ENCODE measurements around the gene TUBG2. TPM values are rescaled to one million over a fixed set of nuclear protein-coding genes. Genes with fewer than 3 reads are reported as not detected.

The TUBG2 gene
- total and polyA plus RNA-seq, 10 of the 15 experiments (the other 5 are each of a cell fraction or from before 2014, with no cell fraction given) = 1.2 to 12.5 (median 8.9) TPM

GRCh38 chr17:42691021-42691545 lies 32.0 kb downstream of the TUBG2 start:
- Histone ChIP-seq H3K4me2 (ENCODE audit: control insufficient read depth, insufficient read depth) (no peak overlapping the region), H3K36me3 (ENCODE audit: control insufficient read depth in 2 of 2, insufficient read depth in 2 of 2, low read length in 1 of 2) (peaks cover 16 to 36% of the 10 kb centered on the region in 2 experiments), H3K9ac (ENCODE audit: control insufficient read depth, insufficient read depth, low read length) (no peak overlapping the region), H4K20me1 (ENCODE audit: control insufficient read depth, insufficient read depth) (no peaks in the 10 kb centered on the region), H3K9me3 (replicated peaks; ENCODE audit: control insufficient read depth, insufficient read depth, low read length) (no peaks in the 10 kb centered on the region), H3K27ac (ENCODE audit: control insufficient read depth, insufficient read depth) (no peak overlapping the region), H3K27me3 (replicated peaks in 1 of 2; ENCODE audit: control insufficient read depth in 2 of 2, insufficient read depth in 2 of 2, low read length in 1 of 2) (no peaks in the 10 kb centered on the region), H3K4me3 (no peak overlapping the region), H3K79me2 (ENCODE audit: control insufficient read depth, insufficient read depth, low read length) (no peaks in the 10 kb centered on the region), H2AFZ (ENCODE audit: control insufficient read depth, low read depth, low read length) (no peak overlapping the region), H3K4me1 (ENCODE audit: control insufficient read depth, insufficient read depth, low read length) (no peaks in the 10 kb centered on the region)
- BruUV-seq (replicated peaks) = no TSS peak
- ATAC-seq (no peak), FAIRE-seq (no peak), DNase-seq (ENCODE audit: low read depth, low spot score) (no peak)
- RAD21 ChIA-PET (ENCODE audit: unreplicated experiment) = no interaction called here
- TF ChIP-seq ATF7 (IDR thresholded peaks at IDR 0.05; ENCODE audit: low read depth) (no peak), PKNOX1 (IDR thresholded peaks at IDR 0.05) (peak; percentile 20; the same call in 1 of the 2 replicates)
- POLR2A ChIA-PET = no interaction called here
- SMC1A ChIA-PET (ENCODE audit: uncharacterized antibody, unreplicated experiment) = no interaction called here
- intact Hi-C loops (cut with micrococcal nuclease; ENCODE audit: unreplicated experiment) (no loop called here), in situ Hi-C loops (cut with MboI) (no loop called here)
- CTCF ChIA-PET = interaction anchor here (1.3 kb wide), 1 partner anchor 10 kb away, joined by 4 read pairs; no protein-coding TSS in a partner anchor
- WGBS (ENCODE audit: insufficient coverage, insufficient replicate concordance, low lambda C conversion rate, missing lambda C conversion rate) = 99% methylated on average over 12 of the region's 12 CpGs

- POLR2A ChIA-PET = interaction anchor here (0.7 kb wide), 1 partner anchor 92 kb away, joined by 4 read pairs; no protein-coding TSS in a partner anchor
- H3K4me1 ChIP-seq (ENCODE audit: control insufficient read depth, insufficient read depth, low read length) = no peaks in the 10 kb centered on the region
- intact Hi-C loops (cut with micrococcal nuclease; ENCODE audit: unreplicated experiment) = no loop called here
- BruUV-seq (replicated peaks) = TSS peak; percentile 64
- H3K27ac ChIP-seq (ENCODE audit: control insufficient read depth, insufficient read depth) = no peak overlapping the region
- H4K20me1 ChIP-seq (ENCODE audit: control insufficient read depth, insufficient read depth) = no peaks in the 10 kb centered on the region
- FAIRE-seq = no peak
- H3K9ac ChIP-seq (ENCODE audit: control insufficient read depth, insufficient read depth, low read length) = no peak overlapping the region
- no peak overlapping the region for H2AFZ ChIP-seq (ENCODE audit: control insufficient read depth, low read depth, low read length)
- H3K36me3 ChIP-seq (ENCODE audit: control insufficient read depth in 2 of 2, insufficient read depth in 2 of 2, low read length in 1 of 2) = peaks cover 17 to 29% of the 10 kb centered on the region in 2 experiments
- CTCF ChIA-PET = no interaction called here
- SMC1A ChIA-PET (ENCODE audit: uncharacterized antibody, unreplicated experiment) = no interaction called here
- DNase-seq (ENCODE audit: low read depth, low spot score) = no peak
- 98% methylated on average over 10 of the region's 11 CpGs for WGBS (ENCODE audit: insufficient coverage, insufficient replicate concordance, low lambda C conversion rate, missing lambda C conversion rate)
- no peak overlapping the region for H3K4me2 ChIP-seq (ENCODE audit: control insufficient read depth, insufficient read depth)
- no peaks in the 10 kb centered on the region for H3K27me3 ChIP-seq (replicated peaks in 1 of 2; ENCODE audit: control insufficient read depth in 2 of 2, insufficient read depth in 2 of 2, low read length in 1 of 2)
- in situ Hi-C loops (cut with MboI) = no loop called here
- RAD21 ChIA-PET (ENCODE audit: unreplicated experiment) = no interaction called here
- no peak for ATAC-seq
- H3K9me3 ChIP-seq (replicated peaks; ENCODE audit: control insufficient read depth, insufficient read depth, low read length) = no peaks in the 10 kb centered on the region
- H3K4me3 ChIP-seq = no peak overlapping the region
- H3K79me2 ChIP-seq (ENCODE audit: control insufficient read depth, insufficient read depth, low read length) = no peaks in the 10 kb centered on the region
- no peak for TF ChIP-seq EP300 (IDR thresholded peaks at IDR 0.05; ENCODE audit: borderline replicate concordance in 1 of 2, control insufficient read depth in 1 of 2, low read depth in 2 of 2, low read length in 2 of 2)
- no peak for TF ChIP-seq KDM1A (IDR thresholded peaks at IDR 0.05; ENCODE audit: borderline replicate concordance)
- TF ChIP-seq NFXL1 (IDR thresholded peaks at IDR 0.05; ENCODE audit: borderline replicate concordance) = no peak
- no peak for TF ChIP-seq SMAD1 (IDR thresholded peaks at IDR 0.05; ENCODE audit: low read depth, partially characterized antibody)
- no peak for TF ChIP-seq ZBED1 (IDR thresholded peaks at IDR 0.05; ENCODE audit: borderline replicate concordance)
- no peak for TF ChIP-seq BMI1 (IDR thresholded peaks at IDR 0.05; ENCODE audit: borderline replicate concordance)
- no peak for TF ChIP-seq FOS (IDR thresholded peaks at IDR 0.05; ENCODE audit: borderline replicate concordance, extremely low read depth, insufficient read length)
- TF ChIP-seq, protein P1, sequence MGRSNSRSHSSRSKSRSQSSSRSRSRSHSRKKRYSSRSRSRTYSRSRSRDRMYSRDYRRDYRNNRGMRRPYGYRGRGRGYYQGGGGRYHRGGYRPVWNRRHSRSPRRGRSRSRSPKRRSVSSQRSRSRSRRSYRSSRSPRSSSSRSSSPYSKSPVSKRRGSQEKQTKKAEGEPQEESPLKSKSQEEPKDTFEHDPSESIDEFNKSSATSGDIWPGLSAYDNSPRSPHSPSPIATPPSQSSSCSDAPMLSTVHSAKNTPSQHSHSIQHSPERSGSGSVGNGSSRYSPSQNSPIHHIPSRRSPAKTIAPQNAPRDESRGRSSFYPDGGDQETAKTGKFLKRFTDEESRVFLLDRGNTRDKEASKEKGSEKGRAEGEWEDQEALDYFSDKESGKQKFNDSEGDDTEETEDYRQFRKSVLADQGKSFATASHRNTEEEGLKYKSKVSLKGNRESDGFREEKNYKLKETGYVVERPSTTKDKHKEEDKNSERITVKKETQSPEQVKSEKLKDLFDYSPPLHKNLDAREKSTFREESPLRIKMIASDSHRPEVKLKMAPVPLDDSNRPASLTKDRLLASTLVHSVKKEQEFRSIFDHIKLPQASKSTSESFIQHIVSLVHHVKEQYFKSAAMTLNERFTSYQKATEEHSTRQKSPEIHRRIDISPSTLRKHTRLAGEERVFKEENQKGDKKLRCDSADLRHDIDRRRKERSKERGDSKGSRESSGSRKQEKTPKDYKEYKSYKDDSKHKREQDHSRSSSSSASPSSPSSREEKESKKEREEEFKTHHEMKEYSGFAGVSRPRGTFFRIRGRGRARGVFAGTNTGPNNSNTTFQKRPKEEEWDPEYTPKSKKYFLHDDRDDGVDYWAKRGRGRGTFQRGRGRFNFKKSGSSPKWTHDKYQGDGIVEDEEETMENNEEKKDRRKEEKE (IDR thresholded peaks at IDR 0.05) = no peak
- TF ChIP-seq TBL1XR1 (IDR thresholded peaks at IDR 0.05; ENCODE audit: low read depth, low read length) = no peak
- no peak for TF ChIP-seq SUZ12 (IDR thresholded peaks at IDR 0.05; ENCODE audit: unreplicated experiment)
- no peak for TF ChIP-seq FOXK2 (IDR thresholded peaks at IDR 0.05)
- no peak for TF ChIP-seq WRNIP1 (IDR thresholded peaks at IDR 0.05; ENCODE audit: borderline replicate concordance, low read depth, low read length)
These were observed 33.4 kb downstream of the TUBG2 start for GRCh38 chr17:42692489-42692888.
